Stimulated activated CD8-positive, alpha-beta memory T cell treated with anti-CD3 and anti-CD28 coated beads, Interleukin-4, amount 100 ng/mL, for 4 hours (primary cell): ENCODE measurements around the gene FBXO46.
"Not testable (repeated sequence)": the region's sequence is repeated elsewhere in the genome, so short reads cannot be mapped to it uniquely, and the experiment has no call there.

Source experiments
- DNase-seq, 2 donors: peaks; one replicate each; pipeline ENCODE4 v3.0.0-alpha.2; 2020; ENCODE audit warnings: low read depth in 2 of 2, low spot score in 1 of 2

The FBXO46 gene

DNA sequence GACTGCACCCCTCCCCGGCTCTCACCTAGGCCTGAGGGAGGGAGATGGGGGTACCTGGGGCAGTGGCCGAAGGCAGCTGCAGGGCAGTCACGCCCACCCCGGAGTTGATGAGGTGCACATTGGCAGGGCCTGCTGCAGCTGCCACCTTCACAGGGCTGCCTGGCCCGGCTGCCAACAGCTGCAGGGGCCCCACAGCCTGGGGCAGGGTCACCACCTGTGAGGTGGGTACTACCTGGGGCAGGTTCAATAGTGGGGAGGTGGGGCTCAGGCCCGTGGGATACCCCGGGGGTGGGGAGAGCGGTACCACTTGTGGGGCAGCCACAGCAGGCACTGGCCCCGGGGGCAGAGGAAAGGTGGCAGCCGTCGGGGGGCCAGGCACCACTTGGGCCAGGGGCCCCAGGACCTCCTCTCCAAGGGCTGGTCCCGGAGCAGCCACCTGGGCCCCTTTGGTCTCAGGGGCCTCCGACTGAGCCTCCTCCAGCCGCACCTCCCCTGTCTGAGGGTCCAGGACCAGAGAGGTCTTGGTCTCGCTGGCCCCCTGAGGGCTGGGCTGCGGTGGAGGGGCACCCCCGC is 35.7 kb upstream of the FBXO46 start:
- no peak for DNase-seq

DNA sequence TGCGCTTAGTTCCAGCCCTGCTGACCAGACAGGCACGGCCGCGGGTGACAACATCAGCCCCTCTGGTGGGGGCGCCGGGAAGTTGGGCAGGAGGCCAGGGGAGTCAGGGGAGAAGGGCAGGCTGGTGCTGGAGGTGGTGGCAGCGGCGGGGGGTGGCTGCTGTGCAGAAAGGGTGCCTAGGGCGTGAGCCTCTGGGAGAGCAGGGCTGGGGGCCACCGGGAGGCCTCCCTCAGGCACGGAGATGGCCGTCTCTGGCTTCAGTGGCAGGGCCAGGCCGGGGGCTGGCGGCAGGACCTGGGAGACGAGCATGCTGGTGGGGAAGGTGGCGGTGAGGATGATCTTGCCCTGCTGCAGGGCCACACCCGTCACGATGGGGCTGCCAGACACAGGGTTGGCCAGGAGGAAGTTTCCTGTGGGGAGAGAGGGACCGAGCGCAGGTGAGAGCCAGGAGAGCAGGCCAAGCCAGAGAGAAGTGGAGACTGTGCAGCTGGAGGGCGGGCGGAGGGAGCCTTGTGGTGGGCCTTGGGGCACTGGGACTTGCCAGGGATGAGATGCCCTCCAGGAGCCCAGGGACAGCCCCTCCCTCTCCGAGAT is 35.1 kb upstream of the FBXO46 start:
- DNase-seq, result no peak

DNA sequence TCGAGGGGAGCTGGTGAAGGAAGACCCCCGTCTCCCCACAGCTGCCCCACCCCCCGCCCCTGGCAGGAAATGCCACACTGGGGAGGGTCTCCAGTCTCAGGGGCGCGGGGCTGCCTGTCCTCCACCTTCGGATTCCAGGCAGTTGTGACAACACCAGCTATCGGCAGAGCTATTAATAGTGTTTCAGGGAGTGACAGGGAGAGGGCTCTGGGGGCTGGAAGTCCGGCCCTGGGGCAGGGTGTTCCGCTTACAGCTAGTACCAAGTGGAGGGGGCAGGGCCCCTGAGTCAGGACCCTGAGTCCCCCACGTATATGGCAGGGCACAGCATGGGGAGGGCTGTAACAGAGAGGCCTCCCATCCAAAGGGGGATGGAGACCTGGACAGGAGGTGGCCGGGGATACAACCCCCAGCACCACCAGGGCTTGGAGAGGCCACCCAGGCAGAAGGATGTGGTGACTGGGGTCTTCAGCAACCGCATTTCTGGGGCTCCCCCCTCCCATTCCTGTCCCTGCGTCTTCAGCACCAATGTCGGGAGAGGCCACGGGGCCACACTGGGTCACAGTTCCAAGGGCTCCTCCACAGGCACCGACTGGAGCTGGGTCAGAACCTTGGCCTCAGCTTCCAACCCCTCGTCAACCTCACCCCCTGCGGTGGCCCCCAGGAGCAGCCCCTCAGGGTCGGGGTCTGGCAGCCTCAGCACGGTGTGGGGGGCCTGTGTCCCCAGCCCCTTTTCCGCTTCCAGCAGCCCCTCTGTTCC is 34.4 kb upstream of the FBXO46 start:
- no peak for DNase-seq

DNA sequence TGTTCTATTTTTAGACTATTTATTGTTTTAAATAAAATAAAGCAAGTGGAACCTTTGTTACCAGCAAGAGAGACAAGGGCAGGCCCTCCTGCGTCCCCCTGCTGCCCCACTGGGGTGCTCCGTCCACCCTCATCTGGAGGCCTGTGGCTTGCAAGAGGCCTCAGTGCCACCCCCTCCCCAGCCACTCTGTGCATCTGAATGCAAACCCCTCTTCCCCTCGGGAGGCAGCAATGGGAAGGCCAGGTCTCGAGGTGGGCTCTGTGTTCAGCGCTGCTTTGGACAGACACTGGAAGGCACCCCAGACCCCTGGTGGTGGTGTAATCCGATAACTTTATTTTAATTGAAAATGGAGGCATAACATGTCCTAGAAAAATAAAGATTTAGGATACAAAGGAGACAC is 33.8 kb upstream of the FBXO46 start:
- DNase-seq, result no peak

DNA sequence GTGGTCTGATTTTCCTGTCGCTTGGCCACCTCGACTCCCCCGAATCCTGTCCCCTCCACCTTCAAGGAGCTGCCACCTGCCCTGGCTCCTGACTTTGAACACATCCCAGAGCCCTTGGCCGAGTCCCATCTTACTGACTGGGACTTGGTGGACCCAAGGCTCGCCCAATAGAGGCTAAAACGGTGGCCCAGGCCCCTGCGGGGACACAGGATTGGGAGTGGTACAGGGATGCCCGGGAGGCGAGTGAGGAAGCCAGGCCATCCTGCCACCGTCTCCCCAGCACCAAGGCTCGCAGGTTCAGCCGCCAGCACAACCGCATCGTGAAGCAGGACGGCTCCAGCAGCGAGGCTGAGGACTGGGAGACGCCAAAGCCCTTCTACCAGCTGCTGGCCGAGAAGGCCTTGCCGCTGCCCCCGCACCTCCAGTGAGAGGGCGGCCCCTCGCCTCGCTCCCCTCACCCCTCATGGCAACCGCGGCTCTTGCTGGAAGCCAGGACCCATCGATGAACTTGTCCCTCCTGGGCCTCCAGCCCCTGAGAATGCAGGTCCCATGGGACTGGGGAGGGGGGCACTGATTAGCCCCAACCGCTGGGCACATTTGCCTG is 33.1 kb upstream of the FBXO46 start:
- no peak for DNase-seq

DNA sequence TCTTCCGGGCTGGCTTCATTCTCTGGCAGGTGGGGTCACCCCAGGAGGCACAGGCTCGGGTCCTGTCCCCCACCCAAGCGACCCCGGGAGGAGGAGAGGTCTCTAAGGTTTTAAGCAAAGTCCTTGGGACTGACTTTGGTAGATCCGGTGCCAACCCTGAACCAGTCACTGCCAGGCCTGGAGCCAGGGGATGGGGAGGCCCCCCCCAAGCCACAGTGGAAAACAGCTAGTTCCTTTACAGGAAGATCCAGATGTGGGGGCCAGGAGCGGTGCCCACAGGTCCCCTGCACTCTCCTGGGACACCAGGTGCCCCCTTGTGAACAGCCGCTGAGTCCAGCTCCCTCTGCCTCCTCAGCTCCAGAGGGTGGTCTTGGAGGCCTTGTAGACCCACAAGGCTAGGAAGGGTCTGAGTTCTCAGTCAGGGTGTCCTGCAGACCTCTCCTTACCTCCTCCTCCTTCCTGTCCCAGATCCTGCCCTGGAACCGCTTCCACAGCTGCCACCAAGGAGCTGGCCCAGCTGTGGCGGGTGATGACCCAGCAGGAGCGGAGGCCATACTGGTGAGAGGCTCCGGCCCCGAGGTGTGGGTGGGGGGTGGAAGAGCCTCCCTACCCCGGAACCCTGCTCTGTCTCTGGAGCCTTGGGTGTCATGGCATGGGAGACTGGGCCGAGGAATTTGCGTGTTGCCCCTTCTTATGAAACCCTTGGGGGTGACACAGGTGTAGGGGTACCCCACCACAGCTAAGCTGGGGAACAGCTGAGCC is 32.4 kb upstream of the FBXO46 start:
- DNase-seq, result no peak

DNA sequence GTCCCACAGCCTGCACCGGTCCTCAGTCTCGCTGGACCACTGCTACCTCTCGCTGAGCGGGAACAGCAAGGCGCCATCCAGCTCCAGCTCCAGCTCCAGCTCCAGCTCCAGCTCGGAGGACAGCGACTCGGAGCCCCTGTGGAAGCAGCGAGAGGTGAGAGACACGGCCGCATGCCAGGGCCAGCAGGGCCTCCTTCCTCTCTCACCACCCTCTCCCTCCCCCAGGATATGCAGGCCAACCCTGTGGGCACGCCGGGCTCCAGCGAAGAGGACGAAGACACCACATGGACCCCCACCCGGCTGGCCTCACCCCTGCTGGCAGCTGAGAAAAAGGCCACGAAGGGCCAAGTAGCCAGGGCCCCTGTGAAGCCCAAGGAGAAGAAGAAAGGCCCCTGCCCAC is 31.0 kb upstream of the FBXO46 start:
- DNase-seq, result no peak

DNA sequence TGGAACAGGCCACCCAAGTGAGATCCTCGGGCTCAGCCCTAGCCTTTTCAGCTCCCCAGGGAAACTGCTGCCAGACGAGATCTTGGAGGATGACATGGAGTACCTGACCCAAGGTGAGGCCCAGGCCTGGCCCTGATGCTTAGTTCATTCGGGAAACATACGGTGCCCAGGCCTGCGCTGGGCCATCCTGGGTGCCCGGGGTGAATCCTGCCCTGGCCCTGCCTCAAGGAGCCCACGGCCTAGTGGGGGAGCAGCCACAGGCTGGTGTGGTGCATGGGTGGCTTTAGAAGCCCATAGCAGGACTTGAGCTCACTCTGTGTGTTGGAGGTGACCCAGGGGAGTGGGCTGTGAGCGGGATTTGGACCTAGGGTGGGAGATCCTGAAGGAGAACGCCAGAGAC is 28.2 kb upstream of the FBXO46 start:
- no peak for DNase-seq

DNA sequence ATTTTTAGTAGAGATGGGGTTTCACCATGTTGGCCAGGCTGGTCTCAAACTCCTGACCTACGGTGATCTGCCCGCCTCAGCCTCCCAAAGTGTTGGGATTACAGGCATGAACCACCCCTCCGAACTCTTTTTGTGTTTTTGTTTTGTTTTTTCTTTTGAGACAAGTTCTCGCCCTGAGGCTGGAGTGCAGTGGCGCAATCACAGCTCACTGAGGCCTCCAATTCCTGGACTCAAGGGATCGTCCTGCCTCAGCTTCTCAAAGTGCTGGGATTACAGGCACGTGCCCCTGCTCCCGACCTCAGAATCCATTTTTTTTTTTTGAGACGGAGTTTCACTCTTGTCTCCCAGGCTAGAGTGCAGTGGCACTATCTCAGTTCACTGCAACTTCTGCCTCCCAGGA is 27.0 kb upstream of the FBXO46 start:
- DNase-seq, result no peak

DNA sequence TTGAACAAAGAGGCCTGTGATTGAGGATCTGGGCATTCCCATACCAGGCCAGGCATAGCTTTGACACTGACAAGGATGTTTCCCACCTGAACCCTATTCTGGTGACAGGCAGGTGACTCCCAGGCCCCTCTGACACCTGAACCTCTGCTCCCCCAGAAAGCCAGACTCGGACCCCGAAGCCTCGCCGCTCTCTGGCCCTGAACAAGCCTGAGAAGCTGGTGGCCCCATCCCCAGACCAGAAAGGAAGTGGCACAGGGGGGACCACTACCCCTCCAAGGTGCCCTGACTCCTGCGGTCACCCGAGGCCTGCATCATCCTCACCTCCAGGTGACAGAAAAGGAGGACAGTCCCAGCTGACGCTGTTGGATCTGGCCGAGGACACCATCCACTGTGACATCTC is 23.6 kb upstream of the FBXO46 start:
- no peak for DNase-seq

DNA sequence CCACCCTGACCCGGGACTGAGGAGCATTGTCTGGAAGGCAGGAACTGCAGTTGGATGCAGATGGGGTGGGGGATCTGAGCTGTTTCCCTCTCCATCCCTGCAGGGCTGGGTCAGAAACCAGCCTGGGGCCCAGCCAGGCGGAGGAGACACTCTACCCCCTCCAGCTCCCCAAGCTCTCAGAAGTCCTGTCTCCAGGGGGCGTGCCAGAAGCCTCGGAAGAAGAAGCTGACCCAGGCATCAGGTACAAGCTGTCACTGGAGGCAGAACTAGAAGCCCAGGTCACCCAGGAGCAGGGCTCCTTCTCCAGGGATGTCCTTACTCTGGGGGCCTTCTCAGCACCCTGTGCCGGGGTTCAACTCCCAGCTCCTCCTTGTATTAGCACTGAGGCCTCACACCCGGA is 22.9 kb upstream of the FBXO46 start:
- no peak for DNase-seq

DNA sequence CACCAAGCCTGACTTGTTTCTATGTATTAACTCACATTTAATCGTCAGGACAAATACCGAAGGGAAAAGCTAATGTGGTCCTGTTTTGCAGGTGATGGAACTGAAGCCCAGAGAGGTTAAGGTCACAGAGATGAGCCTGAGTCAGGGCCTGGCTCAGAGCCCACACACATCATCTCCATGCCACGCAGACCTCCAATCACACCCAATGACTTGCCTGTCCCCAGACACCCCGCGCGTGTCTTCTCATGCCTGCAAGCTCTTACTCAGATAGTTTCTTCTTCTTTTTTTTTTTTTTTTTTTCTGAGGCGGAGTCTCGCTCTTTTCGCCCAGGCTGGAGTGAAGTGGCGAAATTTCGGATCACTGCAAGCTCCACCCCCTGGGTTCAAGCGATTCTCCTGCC is 21.9 kb upstream of the FBXO46 start:
- no peak for DNase-seq

DNA sequence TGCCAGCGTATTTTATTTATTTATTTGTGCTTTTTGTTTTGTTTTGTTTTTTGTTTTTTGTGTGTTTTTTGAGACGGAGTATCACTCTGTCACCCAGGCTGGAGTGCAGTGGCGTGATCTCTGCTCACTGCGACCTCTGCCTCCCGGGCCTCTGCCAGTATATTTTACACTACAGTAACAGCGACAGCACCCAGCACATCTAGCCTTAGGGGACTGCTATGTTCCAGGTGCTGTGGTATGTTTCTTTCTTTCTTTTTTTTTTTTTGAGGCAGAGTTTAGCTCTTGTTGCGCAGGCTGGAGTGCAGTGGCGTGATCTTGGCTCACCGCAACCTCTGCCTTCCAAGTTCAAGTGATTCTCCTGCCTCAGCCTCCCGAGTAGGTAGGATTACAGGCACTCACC is 20.8 kb upstream of the FBXO46 start:
- DNase-seq, result not testable (repeated sequence)

DNA sequence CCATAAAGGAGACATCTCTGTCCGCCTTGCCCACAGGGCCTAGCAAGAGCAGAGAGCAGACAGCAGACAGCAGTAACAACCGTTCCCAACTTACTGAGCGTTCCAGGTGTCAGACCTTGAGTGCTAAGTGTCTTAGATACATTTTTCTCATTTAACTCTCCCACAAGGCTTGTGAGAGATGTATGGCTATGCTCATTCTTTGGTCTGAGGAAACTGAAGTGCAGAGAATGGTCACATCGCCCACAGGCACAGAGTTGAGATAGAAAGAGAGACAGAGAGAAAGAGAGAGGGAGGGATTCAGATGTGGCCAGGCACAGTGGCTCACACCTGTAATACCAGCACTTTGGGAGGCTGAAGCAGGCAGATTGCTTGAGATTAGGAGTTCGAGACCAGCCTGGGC is 16.8 kb upstream of the FBXO46 start:
- no peak for DNase-seq

DNA sequence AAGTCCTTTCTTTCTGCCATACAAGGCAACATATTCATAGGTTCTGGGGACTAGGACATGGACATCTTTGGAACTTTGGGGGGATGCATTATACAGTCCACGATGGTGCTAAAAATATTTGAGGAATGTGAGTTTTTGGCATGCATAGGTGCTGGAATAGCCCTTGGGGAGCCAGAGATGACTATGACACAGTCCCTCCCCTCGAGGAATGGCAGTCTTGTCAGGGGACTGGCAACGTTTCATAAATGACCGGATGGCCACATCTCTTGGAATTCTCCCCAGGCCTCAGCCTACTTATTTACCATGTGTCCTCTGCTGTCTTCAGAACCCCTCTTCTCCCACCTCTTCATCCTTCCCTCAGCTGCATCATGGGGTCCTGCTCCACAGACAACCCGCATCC is 16.2 kb upstream of the FBXO46 start:
- no peak for DNase-seq

DNA sequence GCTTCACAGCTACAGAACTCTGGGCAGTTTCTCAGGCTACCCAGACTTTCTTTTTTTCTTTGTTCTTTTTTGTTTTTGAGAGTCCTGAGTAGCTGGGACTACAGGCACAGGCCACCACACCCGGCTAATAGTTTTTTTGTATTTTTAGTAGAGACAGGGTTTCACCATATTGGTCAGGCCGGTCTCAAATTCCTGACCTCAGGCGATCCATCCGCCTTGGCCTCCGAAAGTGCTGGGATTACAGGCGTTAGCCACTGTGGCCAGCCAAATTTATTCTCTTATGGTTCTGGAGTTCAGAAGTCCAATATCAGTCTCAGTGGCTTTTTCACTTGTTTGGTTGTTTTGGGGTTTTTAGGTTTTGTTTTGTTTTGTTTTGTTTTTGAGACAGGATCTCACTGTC is 14.9 kb upstream of the FBXO46 start:
- no peak for DNase-seq

DNA sequence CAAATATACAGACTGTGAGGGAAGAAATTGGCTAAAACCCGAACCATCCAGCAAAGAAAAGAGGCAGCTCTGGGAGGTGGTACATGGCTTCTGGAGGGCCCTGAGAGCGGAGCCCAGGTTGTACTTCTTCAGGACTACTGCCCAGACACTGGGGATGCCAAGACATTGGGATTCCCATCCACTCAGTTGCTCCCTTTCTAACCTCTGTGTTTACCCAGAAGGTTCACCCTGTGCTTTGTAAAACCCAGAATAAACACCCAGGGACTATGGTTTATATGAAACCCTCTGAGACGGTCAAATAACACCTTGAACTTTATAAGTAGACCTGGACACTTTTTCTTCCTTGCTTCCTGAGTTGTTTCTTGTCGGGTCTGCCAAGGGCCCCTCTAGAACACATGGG is 12.3 kb upstream of the FBXO46 start:
- no peak for DNase-seq

DNA sequence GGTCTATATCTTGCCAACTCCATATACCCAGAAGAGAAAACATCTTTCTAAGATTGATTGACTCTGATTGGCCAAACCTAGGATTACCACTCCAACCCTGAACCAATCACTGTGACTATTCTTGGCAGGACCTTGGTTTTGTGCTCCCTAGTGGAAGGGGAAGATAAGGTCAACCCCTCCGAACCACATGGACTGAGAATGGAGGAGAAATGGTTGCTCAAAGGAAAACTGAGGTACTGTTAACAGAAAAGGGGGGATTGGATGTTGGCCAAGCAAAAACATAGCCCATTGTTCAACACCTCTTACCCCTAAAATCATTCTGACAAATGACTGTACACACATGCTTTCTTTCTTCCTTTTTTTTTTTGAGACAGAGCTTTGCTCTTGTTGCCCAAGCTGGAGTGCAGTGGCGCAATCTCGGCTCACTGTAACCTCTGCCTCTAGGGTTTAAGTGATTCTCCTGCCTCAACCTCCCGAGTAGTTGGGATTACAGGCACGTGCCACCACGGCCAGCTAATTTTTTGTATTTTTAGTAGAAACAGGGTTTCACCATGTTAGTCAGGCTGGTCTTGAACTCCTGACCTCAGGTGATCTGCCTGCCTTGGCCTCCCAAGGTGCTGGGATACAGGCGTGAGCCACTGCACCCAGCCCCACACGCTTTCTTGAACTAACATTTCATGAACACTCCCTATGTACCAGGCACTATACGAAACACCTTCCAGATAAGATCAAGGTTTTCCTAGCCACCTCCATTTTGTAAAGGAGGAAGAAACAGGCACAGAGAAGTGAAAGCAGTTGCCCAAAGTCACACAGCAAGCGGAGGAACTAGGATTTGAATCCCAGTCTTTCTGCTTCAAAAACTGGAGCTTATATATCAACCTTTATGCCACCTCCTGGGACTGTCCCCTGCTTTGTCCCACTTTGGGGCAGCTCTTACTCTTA is 9.1 kb upstream of the FBXO46 start:
- no peak for DNase-seq

DNA sequence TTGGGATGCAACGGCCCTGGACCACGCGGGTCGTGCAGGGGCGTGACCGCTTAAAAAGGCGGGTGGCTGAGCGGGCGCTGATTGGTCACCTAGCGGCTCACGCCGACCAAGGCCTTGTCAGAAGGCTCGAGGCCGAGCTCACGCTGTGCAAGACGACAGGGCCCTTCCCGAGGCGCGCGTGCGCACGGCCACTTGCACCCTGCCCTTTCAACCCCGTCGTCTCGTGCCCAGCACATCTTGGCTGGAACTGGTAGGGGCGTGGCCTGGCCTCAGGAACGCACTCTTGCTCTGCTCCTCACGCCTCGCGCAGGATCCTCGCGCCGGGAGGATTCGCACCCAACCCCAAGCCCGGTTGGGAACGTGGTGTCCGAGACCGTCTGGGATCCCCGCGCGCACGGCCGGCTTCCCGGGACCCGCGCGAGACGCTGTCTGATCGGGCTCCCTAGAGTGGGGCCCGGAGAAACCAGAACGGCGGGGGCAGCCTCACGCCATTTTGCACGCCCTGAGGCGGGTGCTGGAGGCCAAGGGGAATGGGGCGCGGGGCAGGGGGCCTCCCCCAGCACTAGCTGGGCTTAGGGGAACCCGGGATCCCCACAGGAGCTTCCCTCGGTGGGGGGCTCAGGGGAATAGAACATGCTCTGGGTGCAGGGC is 2.6 kb upstream of the FBXO46 start, which contains the start of gene MEIOSIN:
Gene MEIOSIN (plus strand): TSS at position 280 of the 651 bp plus-strand sequence. CDS start 1,938 bp downstream, outside the sequence.
- DNase-seq, result no peak

DNA sequence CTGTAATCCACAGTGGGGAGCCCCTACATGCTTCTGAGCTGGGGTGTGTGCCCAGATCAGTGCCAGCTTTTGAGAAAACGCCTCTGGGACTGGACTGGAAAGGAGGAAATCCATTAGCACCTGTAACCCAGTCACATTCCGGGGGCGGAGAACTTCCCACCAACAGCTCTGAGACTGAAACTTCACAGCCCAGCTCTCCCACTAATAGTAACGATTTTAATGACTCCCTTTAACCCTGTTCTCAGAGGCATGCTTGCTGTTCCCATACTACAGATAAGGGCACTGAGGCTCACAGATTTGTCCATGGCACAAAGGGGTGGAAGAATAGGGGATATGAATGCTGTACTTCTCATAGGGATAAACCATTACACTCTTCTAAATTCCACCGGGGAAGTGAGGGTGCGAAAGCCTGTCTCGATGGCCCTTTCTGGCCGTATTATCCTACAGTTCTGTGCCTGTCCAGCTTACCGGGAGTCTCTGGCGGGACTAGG is 851 bp downstream of the FBXO46 start:
- no peak for DNase-seq
